ENCODE results near the gene SCN3A.

GRCh38 chr2:165214093-165214492, 10.2 kb upstream of the SCN3A start:
- TF ChIP-seq CTCF (IDR thresholded peaks at IDR 0.05): no peak
- TF ChIP-seq REST (IDR thresholded peaks at IDR 0.05; ENCODE audit: insufficient read depth in 1 of 2, low read depth in 2 of 2, low read length in 1 of 2): no peak
- no peak for TF ChIP-seq POLR2AphosphoS5 (IDR thresholded peaks at IDR 0.05; ENCODE audit: low read depth, low read length)
- TF ChIP-seq SIN3A (IDR thresholded peaks at IDR 0.05; ENCODE audit: borderline replicate concordance, insufficient read depth, low read depth, low read length): no peak
- no peak for TF ChIP-seq TCF7L2 (IDR thresholded peaks at IDR 0.05; ENCODE audit: low read depth, low read length)
